Activated T-helper 9 cell treated with anti-CD3 and anti-CD28 coated beads, Interleukin-2, amount 50 U/mL, for 16 hours (primary cell): ENCODE data around the gene FGF4.

Experiments used
- DNase-seq: peaks from one replicate; pipeline ENCODE4 v3.0.0-alpha.2; 2020; ENCODE audit warnings: low read depth

FGF4 gene, protein sequence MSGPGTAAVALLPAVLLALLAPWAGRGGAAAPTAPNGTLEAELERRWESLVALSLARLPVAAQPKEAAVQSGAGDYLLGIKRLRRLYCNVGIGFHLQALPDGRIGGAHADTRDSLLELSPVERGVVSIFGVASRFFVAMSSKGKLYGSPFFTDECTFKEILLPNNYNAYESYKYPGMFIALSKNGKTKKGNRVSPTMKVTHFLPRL

GRCh38 chr11:69775163-69775755 lies at the start of gene FGF4:
FGF4 (minus strand) TSS chr11:69775341; CDS start chr11:69775084, 257 bp downstream.
- no peak for DNase-seq

GRCh38 chr11:69823641-69824265 lies 48.6 kb upstream of the FGF4 start:
- DNase-seq, result no peak

GRCh38 chr11:69822676-69823494 lies 47.7 kb upstream of the FGF4 start:
- DNase-seq, result no peak

DNA sequence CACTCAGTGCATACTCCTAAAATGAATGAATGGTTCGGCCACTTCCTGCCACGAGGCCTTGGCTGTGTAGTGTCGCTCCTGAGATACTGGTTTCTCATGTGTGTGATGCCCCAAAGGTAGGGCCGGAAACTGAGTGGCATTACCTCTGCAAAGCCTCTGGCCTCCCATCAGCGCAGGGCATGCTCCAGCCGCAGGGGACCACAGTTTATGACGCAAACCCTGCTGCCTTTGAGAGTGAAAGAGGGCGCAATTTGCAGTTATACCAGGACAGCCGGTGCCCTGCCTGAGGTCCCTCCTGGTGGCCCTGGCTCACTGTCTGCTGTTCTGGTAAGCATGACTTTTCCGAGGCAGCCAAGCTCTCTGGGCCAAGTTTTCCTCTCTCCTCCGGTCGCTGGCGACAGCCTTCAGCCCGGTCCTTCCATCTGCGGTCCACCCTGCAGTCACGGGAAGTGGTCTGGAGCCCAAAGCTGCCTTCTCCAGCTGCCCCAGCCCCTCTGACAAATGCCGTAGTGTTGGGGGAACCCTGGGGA lies 46.4 kb upstream of the FGF4 start:
- no peak for DNase-seq

DNA sequence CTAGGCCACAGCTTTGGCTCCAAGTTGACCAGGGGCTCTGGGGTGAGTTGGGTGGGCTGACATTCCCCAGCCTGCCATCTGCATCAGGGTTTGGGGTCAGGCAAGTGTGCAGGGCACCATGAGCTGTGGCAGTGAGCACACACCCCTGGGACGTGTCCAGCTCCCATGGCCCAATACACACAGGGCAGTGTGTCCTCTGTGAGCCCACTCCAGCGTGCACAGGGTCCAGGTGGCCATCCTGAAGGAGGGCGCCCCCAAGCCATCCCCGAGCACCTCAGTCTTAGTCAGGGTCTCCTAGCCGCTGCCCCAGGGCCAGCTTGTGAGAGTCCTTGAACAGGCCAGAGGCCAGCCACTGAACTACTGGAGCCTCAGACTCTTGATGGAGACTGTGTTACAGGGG lies 45.3 kb upstream of the FGF4 start:
- no peak for DNase-seq

DNA sequence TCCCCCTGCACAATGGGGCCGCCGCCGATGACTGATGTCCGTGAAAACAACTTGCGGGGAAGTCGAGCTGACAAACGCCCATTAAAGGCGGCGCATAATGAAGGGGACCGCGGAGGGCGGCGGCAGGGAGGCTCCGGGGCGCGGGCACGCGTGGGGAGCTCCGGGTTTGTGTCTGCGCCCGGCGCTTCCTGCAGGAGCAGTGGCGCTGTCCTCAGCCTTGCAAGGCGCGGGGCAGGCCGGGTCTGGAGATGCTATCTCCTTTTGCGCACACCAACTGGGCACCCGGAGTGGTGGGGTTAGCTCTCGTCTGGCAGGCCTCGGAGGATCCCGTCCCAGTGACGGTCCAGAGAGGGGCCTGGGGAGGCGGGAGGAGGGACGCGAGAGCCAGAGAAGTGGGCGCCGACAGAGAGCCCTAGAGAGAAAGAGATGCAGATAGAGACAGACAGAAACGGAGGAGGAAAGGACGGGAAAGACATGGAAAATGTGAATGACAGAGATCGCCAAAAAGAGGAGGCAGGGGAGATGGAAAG lies 44.5 kb upstream of the FGF4 start:
- no peak for DNase-seq

DNA sequence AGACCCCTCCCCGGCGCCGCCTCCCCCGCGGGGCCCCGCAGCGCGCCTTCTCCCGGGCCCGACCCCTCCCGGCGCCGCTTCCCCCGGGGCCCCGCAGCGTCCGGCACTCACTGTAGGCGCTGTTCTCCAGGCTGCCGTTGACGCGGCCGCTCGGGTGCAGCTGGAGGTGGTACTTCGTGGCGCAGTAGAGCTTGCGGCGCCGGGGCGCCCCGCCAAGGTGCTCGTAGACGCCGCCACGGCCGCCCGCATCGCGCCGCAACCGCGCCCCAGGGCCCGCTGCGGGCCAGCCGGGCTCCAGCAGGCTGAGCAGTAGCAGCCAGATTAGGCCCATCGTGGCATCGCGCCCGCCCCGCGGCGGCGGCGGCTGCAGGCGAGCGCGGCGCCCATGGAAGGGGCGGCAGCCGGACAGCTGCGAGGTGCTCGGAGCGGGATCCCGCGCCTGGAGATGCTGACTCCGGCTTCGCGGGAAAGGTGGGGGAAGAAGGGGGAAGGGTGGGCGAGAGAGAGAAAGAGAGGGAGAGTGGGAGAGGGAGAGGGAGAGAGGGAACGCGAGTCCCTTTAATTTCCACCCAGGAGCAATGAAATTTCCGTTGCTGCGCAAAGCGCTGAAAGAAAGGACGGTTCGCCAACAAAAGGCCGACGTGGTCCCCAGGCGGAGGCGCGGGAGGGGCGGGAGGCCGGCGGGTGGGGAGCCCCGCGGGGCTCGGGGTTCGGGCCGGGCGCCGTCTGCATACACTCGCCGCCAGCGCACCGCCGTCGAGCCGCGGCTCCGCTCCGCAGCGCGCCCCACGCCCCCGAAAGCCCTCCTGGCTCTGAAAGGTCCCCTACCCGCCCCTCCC lies 43.7 kb upstream of the FGF4 start, which contains the start of gene FGF3:
TSS of gene FGF3 (minus strand) at position 814 of the 839 bp plus-strand sequence. CDS start at position 331, 483 bp downstream.
- no peak for DNase-seq

DNA sequence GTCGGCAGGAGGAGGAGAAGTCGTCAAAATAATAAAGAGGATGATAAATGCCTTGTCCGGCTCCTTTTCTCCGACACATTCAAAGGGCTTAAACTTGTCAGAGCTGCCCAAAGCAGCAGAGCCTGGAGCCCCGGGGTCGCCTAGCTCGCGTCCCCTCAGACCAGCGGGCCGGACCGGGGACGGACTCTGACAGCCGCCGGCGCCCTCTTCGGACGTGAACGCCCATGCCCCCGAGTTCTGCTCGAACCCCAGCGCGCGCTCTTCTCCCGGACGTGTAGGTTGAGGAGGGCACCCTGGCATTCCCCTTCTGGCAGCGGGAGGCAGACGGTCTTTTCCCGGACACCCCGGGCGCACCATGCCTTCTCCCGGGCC lies 43.1 kb upstream of the FGF4 start:
- DNase-seq, result no peak

- DNase-seq, result no peak
Observed at GRCh38 chr11:69817265-69818230, 42.4 kb upstream of the FGF4 start.

- no peak for DNase-seq
Observed at GRCh38 chr11:69816671-69817070, 41.5 kb upstream of the FGF4 start.

DNA sequence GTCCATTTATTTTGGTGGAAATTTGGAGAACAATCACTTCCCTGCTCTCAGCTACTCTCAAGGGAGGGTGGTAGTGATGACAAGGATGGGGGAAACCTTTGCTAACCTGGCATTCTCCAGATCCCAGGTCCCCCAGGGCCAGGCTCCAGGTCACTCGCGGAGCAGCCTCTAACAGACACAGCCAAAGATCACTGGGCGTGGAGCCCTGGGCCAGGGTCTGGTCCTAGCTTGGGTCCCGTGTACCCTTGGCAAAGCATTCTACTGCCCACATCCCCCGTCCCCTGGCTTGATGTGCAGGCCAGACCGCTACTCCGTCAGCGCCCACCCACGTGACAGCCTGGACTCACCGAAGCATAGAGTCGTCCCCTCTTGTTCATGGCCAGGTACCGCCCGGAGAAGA lies 40.8 kb upstream of the FGF4 start:
- DNase-seq, result no peak

GRCh38 chr11:69814902-69815301 lies 39.8 kb upstream of the FGF4 start:
- DNase-seq, result no peak

DNA sequence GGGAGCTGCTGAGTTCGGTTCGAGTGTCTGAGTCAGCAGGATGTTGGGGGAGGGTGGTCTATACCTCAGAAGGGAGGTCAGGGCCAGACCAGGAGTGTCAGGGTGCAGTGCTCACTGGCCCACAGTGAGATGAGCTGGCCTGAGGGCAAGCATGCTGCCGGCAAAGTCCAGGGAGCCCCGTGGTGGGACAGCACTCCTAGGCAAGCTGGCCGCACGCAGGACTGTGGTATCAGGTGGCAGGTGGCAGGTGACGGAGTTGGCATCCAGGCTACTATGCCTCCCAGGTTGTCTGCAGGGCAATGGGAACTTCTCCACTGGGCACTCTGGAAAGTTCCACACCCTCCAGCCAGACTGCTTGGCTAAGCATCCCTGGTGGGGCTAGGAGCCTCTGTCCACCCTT lies 39.3 kb upstream of the FGF4 start:
- no peak for DNase-seq

- DNase-seq, result no peak
Observed at GRCh38 chr11:69813839-69814238, 38.7 kb upstream of the FGF4 start.

DNA sequence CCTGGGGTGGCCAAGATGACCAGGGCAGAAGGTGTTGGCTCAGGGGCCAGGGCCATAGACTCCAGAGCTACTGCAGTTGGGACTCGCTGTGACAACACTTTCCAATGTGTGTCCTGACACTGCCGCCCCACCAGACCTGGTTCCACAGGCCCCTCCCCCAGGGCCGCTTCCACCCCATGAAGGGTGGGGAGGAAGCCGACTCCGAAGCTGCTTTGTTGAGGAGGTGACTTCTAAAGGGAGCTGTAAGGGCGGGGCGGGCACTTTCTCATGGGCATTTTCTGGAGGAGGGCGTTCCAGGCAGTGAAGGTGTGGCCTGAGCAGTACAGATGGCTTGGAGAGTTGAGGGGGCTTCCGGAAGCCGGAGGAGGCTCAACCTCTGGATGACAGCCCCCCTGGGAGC lies 37.8 kb upstream of the FGF4 start:
- no peak for DNase-seq

DNA sequence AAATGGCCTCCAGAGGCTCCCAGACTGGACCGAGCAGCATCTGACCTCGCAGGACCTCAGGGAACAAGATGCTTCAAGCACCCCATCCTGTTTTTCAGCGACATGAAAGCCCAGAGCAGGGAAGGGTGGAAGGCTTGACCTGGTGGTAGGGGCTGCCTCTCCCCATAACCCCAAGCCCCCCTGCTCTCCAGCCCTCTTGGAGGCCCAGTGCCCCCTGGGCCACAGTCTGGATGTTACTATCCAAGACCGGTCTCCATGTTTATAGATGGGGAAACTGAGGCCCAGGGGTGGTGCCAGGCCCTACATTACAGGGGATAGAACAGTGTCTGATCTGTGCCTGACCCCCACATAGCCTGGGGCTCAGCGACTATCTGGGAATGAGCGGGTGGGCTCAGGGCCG lies 37.1 kb upstream of the FGF4 start:
- DNase-seq, result no peak

- DNase-seq, result no peak
Observed at GRCh38 chr11:69811431-69811830, 36.3 kb upstream of the FGF4 start.

GRCh38 chr11:69810289-69811118 lies 35.4 kb upstream of the FGF4 start:
- DNase-seq, result no peak

GRCh38 chr11:69808667-69809086 lies 33.5 kb upstream of the FGF4 start:
- no peak for DNase-seq
